GM12878 (cell line): ENCODE results near the gene NIPAL3.

Experiments
- CHD2 ChIP-seq: IDR thresholded peaks from 2 replicates; pipeline ENCODE4 v1.6.1; 2011; ENCODE audit warnings: low read depth, low read length, improper control_type of control experiment, borderline replicate concordance
- ETV6 ChIP-seq, 2 experiments: fragments of 450-650 bp in 1 of 2; IDR thresholded peaks in 1 of 2; conservative IDR thresholded peaks in 1 of 2; 2 replicates each; pipeline ENCODE4 v1.6.1; 2014; ENCODE audit warnings: antibody characterized with exemption in 1 of 2, borderline replicate concordance in 1 of 2, low read depth in 1 of 2, mild to moderate bottlenecking in 1 of 2, moderate library complexity in 1 of 2
- JUNB ChIP-seq: IDR thresholded peaks from 2 replicates; pipeline ENCODE4 v1.6.1; 2016; ENCODE audit warnings: antibody characterized with exemption, mild to moderate bottlenecking
- POLR2A ChIP-seq: IDR thresholded peaks from 2 replicates; pipeline ENCODE4 v1.6.1; 2011; ENCODE audit warnings: low read depth, mild to moderate bottlenecking, low read length
- SMAD1 ChIP-seq: fragments of 450-650 bp; IDR thresholded peaks from 2 replicates; pipeline ENCODE4 v1.6.1; 2018; ENCODE audit warnings: mild to moderate bottlenecking, low read depth; ENCODE audit not compliant: partially characterized antibody
- SMAD5 ChIP-seq: IDR thresholded peaks from 2 replicates; pipeline ENCODE4 v1.6.1; 2016; ENCODE audit warnings: antibody characterized with exemption, low read depth
- SP1 ChIP-seq: IDR thresholded peaks from one replicate; pipeline ENCODE4 v1.6.1; 2011; ENCODE audit warnings: low read depth, low read length
- ZNF24 ChIP-seq: fragments of 450-650 bp; IDR thresholded peaks from 2 replicates; pipeline ENCODE4 v1.6.1; 2017; ENCODE audit warnings: antibody characterized with exemption, mild to moderate bottlenecking
- TF ChIP-seq, protein P1 (sequence below), 3 experiments: IDR thresholded peaks in 2 of 3; conservative IDR thresholded peaks in 1 of 3; 2 replicates each; pipeline ENCODE4 v1.5.1; 2011; ENCODE audit warnings: low read depth in 3 of 3, low read length in 3 of 3, mild to moderate bottlenecking in 3 of 3, control low read depth in 2 of 3, moderate library complexity in 2 of 3, inconsistent platforms in 1 of 3, mixed read lengths in 1 of 3; ENCODE audit not compliant: control insufficient read depth in 2 of 3, insufficient read depth in 1 of 3; ENCODE audit errors: extremely low read depth in 1 of 3

DNA sequence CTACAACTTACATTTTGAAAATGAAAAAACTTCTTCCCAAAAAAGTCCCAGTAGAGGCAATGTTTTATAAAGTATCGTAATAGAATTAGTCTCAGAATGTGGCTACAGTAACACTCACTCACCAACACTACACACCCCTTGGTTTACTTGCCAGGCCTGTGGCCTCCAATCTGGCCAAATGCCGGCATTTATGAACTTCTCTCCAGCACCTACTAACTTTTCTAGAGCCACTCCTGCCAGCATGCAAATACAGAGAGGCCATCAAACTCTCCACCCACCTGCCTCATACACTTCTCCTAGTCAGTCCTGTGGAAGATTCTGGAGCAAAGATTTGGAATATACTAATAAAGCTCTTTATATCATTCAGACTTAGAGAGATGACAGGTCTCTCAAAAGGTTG is 34.3 kb upstream of the NIPAL3 start:
- TF ChIP-seq, protein P1, sequence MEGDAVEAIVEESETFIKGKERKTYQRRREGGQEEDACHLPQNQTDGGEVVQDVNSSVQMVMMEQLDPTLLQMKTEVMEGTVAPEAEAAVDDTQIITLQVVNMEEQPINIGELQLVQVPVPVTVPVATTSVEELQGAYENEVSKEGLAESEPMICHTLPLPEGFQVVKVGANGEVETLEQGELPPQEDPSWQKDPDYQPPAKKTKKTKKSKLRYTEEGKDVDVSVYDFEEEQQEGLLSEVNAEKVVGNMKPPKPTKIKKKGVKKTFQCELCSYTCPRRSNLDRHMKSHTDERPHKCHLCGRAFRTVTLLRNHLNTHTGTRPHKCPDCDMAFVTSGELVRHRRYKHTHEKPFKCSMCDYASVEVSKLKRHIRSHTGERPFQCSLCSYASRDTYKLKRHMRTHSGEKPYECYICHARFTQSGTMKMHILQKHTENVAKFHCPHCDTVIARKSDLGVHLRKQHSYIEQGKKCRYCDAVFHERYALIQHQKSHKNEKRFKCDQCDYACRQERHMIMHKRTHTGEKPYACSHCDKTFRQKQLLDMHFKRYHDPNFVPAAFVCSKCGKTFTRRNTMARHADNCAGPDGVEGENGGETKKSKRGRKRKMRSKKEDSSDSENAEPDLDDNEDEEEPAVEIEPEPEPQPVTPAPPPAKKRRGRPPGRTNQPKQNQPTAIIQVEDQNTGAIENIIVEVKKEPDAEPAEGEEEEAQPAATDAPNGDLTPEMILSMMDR (IDR thresholded peaks at IDR 0.05 in 2 of 3, conservative IDR thresholded peaks at IDR 0.05 in 1 of 3; ENCODE audit: control insufficient read depth in 2 of 3, extremely low read depth in 1 of 3, insufficient read depth in 1 of 3, low read depth in 3 of 3, low read length in 3 of 3) = no peak
- no peak for TF ChIP-seq SMAD5
- TF ChIP-seq ETV6 (conservative IDR thresholded peaks at IDR 0.05 in 1 of 2, IDR thresholded peaks at IDR 0.05 in 1 of 2; ENCODE audit: borderline replicate concordance in 1 of 2, low read depth in 1 of 2) = no peak
- no peak for TF ChIP-seq CHD2
- no peak for TF ChIP-seq SMAD1
- no peak for TF ChIP-seq SP1
- TF ChIP-seq JUNB = no peak
- no peak for TF ChIP-seq POLR2A
- TF ChIP-seq ZNF24 = no peak
